A673 (cell line): Measurements from ENCODE around the gene SMYD1. TPM values are rescaled to one million over a fixed set of nuclear protein-coding genes. Genes with fewer than 3 reads are reported as not detected.

Source experiments
- BruUV-seq: library from RNA; stranded (reverse); fragments of 400-500 nt; replicated peaks from 2 replicates; lab custom pipeline; 2021; lab: Mats Ljungman, UMichigan
- CTCF ChIA-PET: fragments of 300-600 bp; sonication (Branson Sonifier 250); formaldehyde crosslinking; loops from one replicate; lab custom pipeline; 2022; ENCODE audit warnings: antibody characterized with exemption; lab: Charles Lee
- POLR2A ChIA-PET: fragments of 300-600 bp; sonication (Branson Sonifier 250); formaldehyde crosslinking; loops from one replicate; lab custom pipeline; 2022; ENCODE audit warnings: antibody characterized with exemption; ENCODE audit not compliant: low non-redundant PET; lab: Charles Lee
- DNase-seq: peaks from one replicate; pipeline ENCODE4 v3.0.0-alpha.2; 2015; ENCODE audit warnings: low spot score
- H3K27ac ChIP-seq: fragments of 200-600 bp; sonication (generic); 2 replicates; pipeline ENCODE4 v1.5.1; 2016; ENCODE audit warnings: mixed run types, low read depth, mild to moderate bottlenecking, mixed read lengths, antibody characterized with exemption, low read length; ENCODE audit not compliant: poor library complexity, severe bottlenecking
- H3K27me3 ChIP-seq: fragments of 200-600 bp; sonication (generic); replicated peaks from 2 replicates; pipeline ENCODE4 v1.6.1; 2017; ENCODE audit warnings: mixed run types, low read depth, mild to moderate bottlenecking, mixed read lengths, antibody characterized with exemption, low read length; ENCODE audit not compliant: insufficient read depth, poor library complexity
- H3K36me3 ChIP-seq: fragments of 200-600 bp; sonication (generic); 2 replicates; pipeline ENCODE4 v1.6.1; 2016; ENCODE audit warnings: mixed run types, mild to moderate bottlenecking, mixed read lengths, antibody characterized with exemption, low read length; ENCODE audit not compliant: insufficient read depth, poor library complexity, severe bottlenecking
- H3K4me1 ChIP-seq: fragments of 200-600 bp; sonication (generic); 2 replicates; pipeline ENCODE4 v1.6.1; 2017; ENCODE audit warnings: mixed run types, mild to moderate bottlenecking, mixed read lengths, antibody characterized with exemption, low read length; ENCODE audit not compliant: insufficient read depth, poor library complexity, severe bottlenecking
- H3K4me3 ChIP-seq: fragments of 200-600 bp; sonication (generic); 2 replicates; pipeline ENCODE4 v1.5.1; 2016; ENCODE audit warnings: low read depth, mixed run types, mild to moderate bottlenecking, mixed read lengths, low read length; ENCODE audit not compliant: poor library complexity, severe bottlenecking
- H3K9me3 ChIP-seq: fragments of 200-600 bp; sonication (generic); 2 replicates; pipeline ENCODE4 v1.6.1; 2016; ENCODE audit warnings: mixed run types, low read depth, mild to moderate bottlenecking, mixed read lengths, antibody characterized with exemption, low read length; ENCODE audit not compliant: poor library complexity, severe bottlenecking
- CTCF ChIP-seq: fragments of 300-800, 200-600 bp; sonication (generic); conservative IDR thresholded peaks from 2 replicates; pipeline ENCODE4 v1.5.1; 2017; ENCODE audit warnings: low read depth, mild to moderate bottlenecking, antibody characterized with exemption, low read length, moderate library complexity, mixed read lengths
- EZH2 ChIP-seq: fragments of 200-600 bp; sonication (generic); IDR thresholded peaks from 2 replicates; pipeline ENCODE4 v1.6.1; 2017; ENCODE audit warnings: borderline replicate concordance, low read depth, mild to moderate bottlenecking, mixed read lengths, antibody characterized with exemption, low read length; ENCODE audit not compliant: poor library complexity, severe bottlenecking
- intact Hi-C: fragments of 100-400 bp; cut with micrococcal nuclease; formaldehyde crosslinking; loops from one replicate; pipeline ENCODE4 v1.10.0; 2022; ENCODE audit not compliant: unreplicated experiment
- total RNA-seq: library from RNA; stranded (reverse); gene quantifications from 2 replicates; pipeline ENCODE4 v1.2.3, GENCODE V29; 2021

Gene SMYD1
- total RNA-seq, 1 experiment from 2014 or later: not detected

GRCh38 chr2:88115825-88116518 lies 48.3 kb downstream of the SMYD1 start:
- no peaks in the 10 kb centered on the region for H3K9me3 ChIP-seq

GRCh38 chr2:88116669-88117432 lies 49.2 kb downstream of the SMYD1 start:
- H3K9me3 ChIP-seq: no peaks in the 10 kb centered on the region
- no peak for DNase-seq
- no peak overlapping the region for H3K27ac ChIP-seq
- peaks cover 41% of the 10 kb centered on the region for H3K27me3 ChIP-seq
- H3K36me3 ChIP-seq: no peaks in the 10 kb centered on the region
- ChIA-PET CTCF (no interaction called here), POLR2A (no interaction called here)
- H3K4me1 ChIP-seq: no peaks in the 10 kb centered on the region
- TF ChIP-seq EZH2 (no peak), CTCF (no peak)
- no peak overlapping the region for H3K4me3 ChIP-seq
- intact Hi-C loops: no loop called here
- no TSS peak for BruUV-seq

More at GRCh38 chr2:88115825-88116518, 48.3 kb downstream of the SMYD1 start:
- Histone ChIP-seq H3K27me3 (peaks cover 41% of the 10 kb centered on the region), H3K27ac (no peak overlapping the region), H3K4me3 (no peak overlapping the region), H3K4me1 (no peaks in the 10 kb centered on the region), H3K36me3 (no peaks in the 10 kb centered on the region)
- ChIA-PET CTCF (no interaction called here), POLR2A (no interaction called here)
- no TSS peak for BruUV-seq
- no peak for DNase-seq
- TF ChIP-seq EZH2 (no peak), CTCF (no peak)
- intact Hi-C loops: no loop called here

GRCh38 chr2:88117973-88118372 lies 50.3 kb downstream of the SMYD1 start:
- Histone ChIP-seq H3K27me3 (peaks cover 45% of the 10 kb centered on the region), H3K4me1 (no peaks in the 10 kb centered on the region), H3K4me3 (no peak overlapping the region), H3K27ac (no peak overlapping the region), H3K36me3 (no peaks in the 10 kb centered on the region), H3K9me3 (no peaks in the 10 kb centered on the region)
- DNase-seq: no peak
- ChIA-PET POLR2A (no interaction called here), CTCF (no interaction called here)
- TF ChIP-seq EZH2 (no peak), CTCF (no peak)
- intact Hi-C loops: no loop called here
- no TSS peak for BruUV-seq
